HepG2 (cell line): ENCODE measurements around the gene CREB1. TPM values are rescaled to one million over a fixed set of nuclear protein-coding genes. Genes with fewer than 3 reads are reported as not detected.

Experiments
- ATAC-seq: fragments of 200-7000 bp; cut with Tn5 transposase; 3 replicates; pipeline ENCODE4 v1.9.1; 2020; ENCODE audit warnings: mild to moderate bottlenecking, moderate library complexity
- BruUV-seq: library from RNA; stranded (reverse); fragments of 400-500 nt; replicated peaks from 2 replicates; lab custom pipeline; 2021; lab: Mats Ljungman, UMichigan
- CTCF ChIA-PET: fragments of 300-600 bp; formaldehyde crosslinking; extraction: SDS; loops from one replicate; lab custom pipeline; 2021; ENCODE audit warnings: low total read pairs, inconsistent platforms, low intra/inter-chr PET ratio; lab: Yijun Ruan, JAX
- POLR2A ChIA-PET: fragments of 350-600 bp; sonication (Branson Sonifier 250); formaldehyde crosslinking; loops from one replicate; lab custom pipeline; 2020; ENCODE audit warnings: antibody characterized with exemption, inconsistent platforms; lab: Yijun Ruan, JAX
- DNase-seq: peaks from one replicate; pipeline ENCODE4 v3.0.0-alpha.2; 2015; ENCODE audit warnings: low spot score
- FAIRE-seq: peaks from 3 replicates; lab custom pipeline; 2011; peaks lifted over from hg19 to GRCh38; lab: Jason Lieb, UNC
- H2AFZ ChIP-seq: one replicate; pipeline ENCODE4 v1.6.1; 2011; ENCODE audit warnings: low read length, inconsistent platforms
- H3K27ac ChIP-seq: fragments of 300-600 bp; 3 replicates; pipeline ENCODE4 v1.8.0; 2011; ENCODE audit warnings: mixed run types, mild to moderate bottlenecking, mixed read lengths, low read length, inconsistent platforms; ENCODE audit not compliant: insufficient read depth; ENCODE audit errors: extremely low read length
- H3K27me3 ChIP-seq, 2 experiments: fragments of 200-600 bp in 1 of 2; 2 replicates in 1 of 2; 3 replicates in 1 of 2; pipeline versions ENCODE4 v1.6.0 to v1.8.0; 2011; ENCODE audit warnings: low read length in 2 of 2, mild to moderate bottlenecking in 2 of 2, moderate library complexity in 2 of 2, inconsistent platforms in 1 of 2; ENCODE audit not compliant: insufficient read depth in 2 of 2, control insufficient read depth in 1 of 2
- H3K36me3 ChIP-seq, 2 experiments: fragments of 200-600 bp in 1 of 2; replicated peaks in 1 of 2; 2 replicates in 1 of 2; 3 replicates in 1 of 2; pipeline versions ENCODE4 v1.5.1 to v1.8.0; 2011; ENCODE audit warnings: low read length in 2 of 2, inconsistent platforms in 1 of 2; ENCODE audit not compliant: insufficient read depth in 2 of 2, control insufficient read depth in 1 of 2
- H3K4me1 ChIP-seq: 2 replicates; pipeline ENCODE4 v1.5.1; 2012; ENCODE audit warnings: low read length, inconsistent platforms; ENCODE audit not compliant: insufficient read depth
- H3K4me2 ChIP-seq: 2 replicates; pipeline ENCODE4 v1.6.0; 2011; ENCODE audit warnings: low read depth, low read length, inconsistent platforms
- H3K4me3 ChIP-seq, 3 experiments: fragments of 200-600 bp in 1 of 3; sonication (generic), shearing (Covaris generic) in 1 of 3; replicated peaks in 1 of 3; 2 replicates each; pipeline ENCODE4 v1.5.1; 2011 to 2016; ENCODE audit warnings: low read length in 3 of 3, inconsistent platforms in 2 of 3, low read depth in 2 of 3, mild to moderate bottlenecking in 2 of 3, control low read depth in 1 of 3, mixed read lengths in 1 of 3; ENCODE audit not compliant: insufficient read depth in 1 of 3
- H3K79me2 ChIP-seq: one replicate; pipeline ENCODE4 v1.6.1; 2011; ENCODE audit warnings: low read length, inconsistent platforms; ENCODE audit not compliant: insufficient read depth
- H3K9ac ChIP-seq: 2 replicates; pipeline ENCODE4 v1.6.0; 2011; ENCODE audit warnings: mild to moderate bottlenecking, low read depth, low read length, inconsistent platforms; ENCODE audit not compliant: insufficient read depth
- H3K9me3 ChIP-seq: 2 replicates; pipeline ENCODE4 v1.5.1; 2012; ENCODE audit warnings: mild to moderate bottlenecking, low read length
- H4K20me1 ChIP-seq: 2 replicates; pipeline ENCODE4 v1.6.0; 2011; ENCODE audit warnings: inconsistent platforms, mild to moderate bottlenecking, low read length, moderate library complexity; ENCODE audit not compliant: insufficient read depth
- DRAP1 ChIP-seq: IDR thresholded peaks from 2 replicates; pipeline ENCODE4 v1.6.1; 2016; ENCODE audit warnings: missing genetic modification reagents, missing compliant biosample characterization
- PAX8 ChIP-seq: sonication (generic); formaldehyde crosslinking; IDR thresholded peaks from 2 replicates; pipeline ENCODE4 v1.8.0; 2022; ENCODE audit warnings: mild to moderate bottlenecking, missing genetic modification reagents, borderline replicate concordance
- RXRA ChIP-seq: sonication (generic); formaldehyde crosslinking; IDR thresholded peaks from 2 replicates; pipeline ENCODE4 v1.5.1; 2020; ENCODE audit warnings: missing genetic modification reagents
- SRSF1 ChIP-seq: fragments of 200-400 bp; formaldehyde crosslinking; optimal IDR thresholded peaks from 2 replicates; pipeline ENCODE3; 2017; ENCODE audit warnings: mild to moderate bottlenecking, low read depth, low read length, moderate library complexity
- ZBTB14 ChIP-seq: sonication (generic); formaldehyde crosslinking; IDR thresholded peaks from 2 replicates; pipeline ENCODE4 v1.4.0; 2020; ENCODE audit warnings: missing genetic modification reagents
- ZNF441 ChIP-seq: sonication (generic); formaldehyde crosslinking; IDR thresholded peaks from 2 replicates; pipeline ENCODE4 v1.7.0; 2021; ENCODE audit warnings: missing genetic modification reagents, borderline replicate concordance
- WGBS: methylation state at CpG from one replicate; pipeline ENCODE4 v1.1.6; 2017; ENCODE audit warnings: low lambda C conversion rate; 5-methylcytosine and 5-hydroxymethylcytosine counted together
- in situ Hi-C: cut with HindIII; loops from 2 replicates; pipeline ENCODE4 v1.10.0; 2017; ENCODE audit warnings: low pct_unique_long_range_greater_than_20kb; ENCODE audit not compliant: extremely low pct_ligation_motif_present
- intact Hi-C: fragments of 100-400 bp; cut with micrococcal nuclease; formaldehyde crosslinking; loops from one replicate; pipeline ENCODE4 v1.10.0; 2022; ENCODE audit not compliant: unreplicated experiment
- polyA plus RNA-seq, 8 experiments: library from polyadenylated mRNA; depleted of rRNA in 3 of 8; stranded (reverse) in 7 of 8; unstranded in 1 of 8; fragments of >200 nt; fragmentation: Illumina TruSeq in 4 of 8; extraction: Trizol in 4 of 8; gene quantifications; 2 replicates each; pipeline versions ENCODE4 v1.2.1 to v1.2.3, GENCODE V29; 2011 to 2016; ENCODE audit warnings: low read depth in 4 of 8, missing spikeins in 1 of 8, mixed read lengths in 1 of 8; ENCODE audit not compliant: insufficient read depth in 1 of 8
- total RNA-seq, 5 experiments: library from RNA; depleted of rRNA; stranded (reverse); fragments of >200 nt; fragmentation: Illumina TruSeq; extraction: Trizol; gene quantifications; 2 replicates each; pipeline ENCODE4 v1.2.3, GENCODE V29; 2016; ENCODE audit warnings: low read depth in 1 of 5

CREB1 gene
- total and polyA plus RNA-seq, 2 of the 13 experiments (the other 11 are each of a cell fraction or from before 2014, with no cell fraction given) = 51.8 to 51.9 TPM

GRCh38 chr2:207482630-207483029 lies 47.1 kb upstream of the CREB1 start:
- no peak for FAIRE-seq

GRCh38 chr2:207483066-207483465 lies 46.7 kb upstream of the CREB1 start:
- no peak for FAIRE-seq
- intact Hi-C loops (no loop called here), in situ Hi-C loops (no loop called here)
- no peak overlapping the region for H3K9ac ChIP-seq
- peaks cover 12% of the 10 kb centered on the region; the same call in 1 of the 2 replicates for H3K4me1 ChIP-seq
- no peak for TF ChIP-seq SRSF1
- no peak for TF ChIP-seq DRAP1 (CRISPR knock-in tag)
- TF ChIP-seq ZBTB14 (CRISPR knock-in tag) = no peak
- no peak for TF ChIP-seq RXRA
- H3K27me3 ChIP-seq = peaks cover 0 to 2% of the 10 kb centered on the region in 2 experiments; a peak in 1 of 5 replicates
- no peaks in the 10 kb centered on the region for H3K36me3 ChIP-seq
- no peak overlapping the region for H3K4me3 ChIP-seq
- no peak overlapping the region for H2AFZ ChIP-seq
- H3K4me2 ChIP-seq = no peak overlapping the region
- no peak for DNase-seq
- H3K9me3 ChIP-seq = no peaks in the 10 kb centered on the region
- H4K20me1 ChIP-seq = no peaks in the 10 kb centered on the region
- no peak for ATAC-seq
- no peaks in the 10 kb centered on the region for H3K79me2 ChIP-seq
- BruUV-seq = no TSS peak
- no peak overlapping the region for H3K27ac ChIP-seq
- ChIA-PET CTCF (no interaction called here), POLR2A (no interaction called here)

More at GRCh38 chr2:207482630-207483029, 47.1 kb upstream of the CREB1 start:
- H4K20me1 ChIP-seq = no peaks in the 10 kb centered on the region
- intact Hi-C loops = no loop called here
- no peaks in the 10 kb centered on the region for H3K36me3 ChIP-seq
- CTCF ChIA-PET = no interaction called here
- no TSS peak for BruUV-seq
- WGBS = 7% methylated on average over 3 of the region's 3 CpGs
- ATAC-seq (no peak), DNase-seq (no peak)
- no peaks in the 10 kb centered on the region for H3K9me3 ChIP-seq
- H3K4me3 ChIP-seq = no peak overlapping the region
- no peak for TF ChIP-seq ZNF441 (CRISPR knock-in tag)
- TF ChIP-seq PAX8 (CRISPR knock-in tag) = no peak
- H3K79me2 ChIP-seq = no peaks in the 10 kb centered on the region
- no peak overlapping the region for H3K4me2 ChIP-seq
- in situ Hi-C loops = no loop called here
- H3K27ac ChIP-seq = no peak overlapping the region
- H3K9ac ChIP-seq = no peak overlapping the region
- H3K27me3 ChIP-seq = no peaks in the 10 kb centered on the region
- peaks cover 12% of the 10 kb centered on the region; the same call in 1 of the 2 replicates for H3K4me1 ChIP-seq
- POLR2A ChIA-PET = no interaction called here
- no peak overlapping the region for H2AFZ ChIP-seq
